ENCODE results near the gene HCN1. TPM values are rescaled to one million over a fixed set of nuclear protein-coding genes. Genes with fewer than 3 reads are reported as not detected.

Gene HCN1
- total RNA-seq, 1 donor from 2014 or later, result 1.7 TPM

GRCh38 chr5:45648744-45649143 is 47.4 kb downstream of the HCN1 start:
- no peaks in the 10 kb centered on the region for H3K4me1 Mint-ChIP-seq (ENCODE audit: unreplicated experiment)
- no peak overlapping the region for H3K27ac Mint-ChIP-seq
- no peak for DNase-seq (ENCODE audit: extremely low spot score, unreplicated experiment)
- no peak overlapping the region for H3K4me3 Mint-ChIP-seq
- no peaks in the 10 kb centered on the region for H3K9me3 Mint-ChIP-seq
- no peaks in the 10 kb centered on the region for H3K36me3 Mint-ChIP-seq
- H3K27me3 Mint-ChIP-seq, result peaks cover 3% of the 10 kb centered on the region
- no peak for TF ChIP-seq CTCF (conservative IDR thresholded peaks at IDR 0.05)

GRCh38 chr5:45643056-45643455 is 53.1 kb downstream of the HCN1 start:
- Mint-ChIP-seq H3K27me3 (peaks cover 4% of the 10 kb centered on the region), H3K4me3 (no peak overlapping the region), H3K4me1 (ENCODE audit: unreplicated experiment) (no peaks in the 10 kb centered on the region), H3K27ac (no peak overlapping the region), H3K36me3 (no peaks in the 10 kb centered on the region), H3K9me3 (no peaks in the 10 kb centered on the region)
- TF ChIP-seq CTCF (conservative IDR thresholded peaks at IDR 0.05), result no peak
- DNase-seq (ENCODE audit: extremely low spot score, unreplicated experiment), result no peak

- Mint-ChIP-seq H3K4me1 (ENCODE audit: unreplicated experiment) (no peaks in the 10 kb centered on the region), H3K4me3 (no peak overlapping the region), H3K27ac (no peak overlapping the region), H3K9me3 (no peaks in the 10 kb centered on the region), H3K27me3 (peaks cover 9% of the 10 kb centered on the region), H3K36me3 (no peaks in the 10 kb centered on the region)
- TF ChIP-seq CTCF (conservative IDR thresholded peaks at IDR 0.05), result no peak
- no peak for DNase-seq (ENCODE audit: extremely low spot score, unreplicated experiment)
Measured at GRCh38 chr5:45642370-45642769, 53.8 kb downstream of the HCN1 start.

GRCh38 chr5:45639040-45639439 is 57.1 kb downstream of the HCN1 start:
- H3K27me3 Mint-ChIP-seq, result peaks cover 24% of the 10 kb centered on the region
- H3K9me3 Mint-ChIP-seq, result no peaks in the 10 kb centered on the region
- H3K4me3 Mint-ChIP-seq, result no peak overlapping the region
- H3K4me1 Mint-ChIP-seq (ENCODE audit: unreplicated experiment), result no peaks in the 10 kb centered on the region
- H3K36me3 Mint-ChIP-seq, result no peaks in the 10 kb centered on the region
- no peak overlapping the region for H3K27ac Mint-ChIP-seq
- DNase-seq (ENCODE audit: extremely low spot score, unreplicated experiment), result no peak
- peak; percentile 68 for TF ChIP-seq CTCF (conservative IDR thresholded peaks at IDR 0.05)

- Mint-ChIP-seq H3K4me1 (ENCODE audit: unreplicated experiment) (no peaks in the 10 kb centered on the region), H3K4me3 (no peak overlapping the region), H3K9me3 (no peaks in the 10 kb centered on the region), H3K27ac (no peak overlapping the region), H3K36me3 (no peaks in the 10 kb centered on the region), H3K27me3 (peaks cover 26% of the 10 kb centered on the region)
- TF ChIP-seq CTCF (conservative IDR thresholded peaks at IDR 0.05), result no peak
- DNase-seq (ENCODE audit: extremely low spot score, unreplicated experiment), result no peak
Measured at GRCh38 chr5:45627076-45627656, 69.0 kb downstream of the HCN1 start.

- H3K9me3 Mint-ChIP-seq, result no peaks in the 10 kb centered on the region
- no peaks in the 10 kb centered on the region for H3K4me1 Mint-ChIP-seq (ENCODE audit: unreplicated experiment)
- H3K4me3 Mint-ChIP-seq, result no peak overlapping the region
- H3K27me3 Mint-ChIP-seq, result peaks cover 29% of the 10 kb centered on the region
- no peak for TF ChIP-seq CTCF (conservative IDR thresholded peaks at IDR 0.05)
- no peaks in the 10 kb centered on the region for H3K36me3 Mint-ChIP-seq
- H3K27ac Mint-ChIP-seq, result no peak overlapping the region
- DNase-seq (ENCODE audit: extremely low spot score, unreplicated experiment), result no peak
Measured at GRCh38 chr5:45623832-45624231, 72.3 kb downstream of the HCN1 start.
